ENCODE results near the gene SKOR1. TPM values are rescaled to one million over a fixed set of nuclear protein-coding genes. Genes with fewer than 3 reads are reported as not detected.

SKOR1 gene
- total RNA-seq, 1 experiment from 2014 or later = 0.22 TPM

- Mint-ChIP-seq H3K27ac (no peak overlapping the region), H3K9me3 (no peaks in the 10 kb centered on the region), H3K4me3 (peak overlapping the region; percentile 73; the same call in 1 of the 2 replicates), H3K27me3 (ENCODE audit: low read depth) (peaks cover 97% of the 10 kb centered on the region), H3K36me3 (no peaks in the 10 kb centered on the region), H3K4me1 (peaks cover 46% of the 10 kb centered on the region)
- ATAC-seq = no peak
- CTCF ChIA-PET = interaction anchor here (0.6 to 2.7 kb wide), 30 partner anchors 9 to 900 kb away, joined by 3 to 16 read pairs (median 4); partner anchors contain the start of gene C15orf61
- POLR2A ChIA-PET = no interaction called here
- DNase-seq (ENCODE audit: low spot score) = peak; percentile 46
- TF ChIP-seq SMAD4 (CRISPR knock-in tag; IDR thresholded peaks at IDR 0.05) = no peak
- TF ChIP-seq RORB (CRISPR knock-in tag; IDR thresholded peaks at IDR 0.05) = no peak
- no peak for TF ChIP-seq PRRX2 (CRISPR knock-in tag; IDR thresholded peaks at IDR 0.05)
- TF ChIP-seq, protein P1, sequence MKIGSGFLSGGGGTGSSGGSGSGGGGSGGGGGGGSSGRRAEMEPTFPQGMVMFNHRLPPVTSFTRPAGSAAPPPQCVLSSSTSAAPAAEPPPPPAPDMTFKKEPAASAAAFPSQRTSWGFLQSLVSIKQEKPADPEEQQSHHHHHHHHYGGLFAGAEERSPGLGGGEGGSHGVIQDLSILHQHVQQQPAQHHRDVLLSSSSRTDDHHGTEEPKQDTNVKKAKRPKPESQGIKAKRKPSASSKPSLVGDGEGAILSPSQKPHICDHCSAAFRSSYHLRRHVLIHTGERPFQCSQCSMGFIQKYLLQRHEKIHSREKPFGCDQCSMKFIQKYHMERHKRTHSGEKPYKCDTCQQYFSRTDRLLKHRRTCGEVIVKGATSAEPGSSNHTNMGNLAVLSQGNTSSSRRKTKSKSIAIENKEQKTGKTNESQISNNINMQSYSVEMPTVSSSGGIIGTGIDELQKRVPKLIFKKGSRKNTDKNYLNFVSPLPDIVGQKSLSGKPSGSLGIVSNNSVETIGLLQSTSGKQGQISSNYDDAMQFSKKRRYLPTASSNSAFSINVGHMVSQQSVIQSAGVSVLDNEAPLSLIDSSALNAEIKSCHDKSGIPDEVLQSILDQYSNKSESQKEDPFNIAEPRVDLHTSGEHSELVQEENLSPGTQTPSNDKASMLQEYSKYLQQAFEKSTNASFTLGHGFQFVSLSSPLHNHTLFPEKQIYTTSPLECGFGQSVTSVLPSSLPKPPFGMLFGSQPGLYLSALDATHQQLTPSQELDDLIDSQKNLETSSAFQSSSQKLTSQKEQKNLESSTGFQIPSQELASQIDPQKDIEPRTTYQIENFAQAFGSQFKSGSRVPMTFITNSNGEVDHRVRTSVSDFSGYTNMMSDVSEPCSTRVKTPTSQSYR (CRISPR knock-in tag; IDR thresholded peaks at IDR 0.05) = no peak
- no peak for TF ChIP-seq CREB1 (CRISPR knock-in tag; IDR thresholded peaks at IDR 0.05)
- no peak for TF ChIP-seq ZNF138 (CRISPR knock-in tag; conservative IDR thresholded peaks at IDR 0.05)
- TF ChIP-seq NR1H2 (CRISPR knock-in tag; IDR thresholded peaks at IDR 0.05) = no peak
- TF ChIP-seq, protein P2, sequence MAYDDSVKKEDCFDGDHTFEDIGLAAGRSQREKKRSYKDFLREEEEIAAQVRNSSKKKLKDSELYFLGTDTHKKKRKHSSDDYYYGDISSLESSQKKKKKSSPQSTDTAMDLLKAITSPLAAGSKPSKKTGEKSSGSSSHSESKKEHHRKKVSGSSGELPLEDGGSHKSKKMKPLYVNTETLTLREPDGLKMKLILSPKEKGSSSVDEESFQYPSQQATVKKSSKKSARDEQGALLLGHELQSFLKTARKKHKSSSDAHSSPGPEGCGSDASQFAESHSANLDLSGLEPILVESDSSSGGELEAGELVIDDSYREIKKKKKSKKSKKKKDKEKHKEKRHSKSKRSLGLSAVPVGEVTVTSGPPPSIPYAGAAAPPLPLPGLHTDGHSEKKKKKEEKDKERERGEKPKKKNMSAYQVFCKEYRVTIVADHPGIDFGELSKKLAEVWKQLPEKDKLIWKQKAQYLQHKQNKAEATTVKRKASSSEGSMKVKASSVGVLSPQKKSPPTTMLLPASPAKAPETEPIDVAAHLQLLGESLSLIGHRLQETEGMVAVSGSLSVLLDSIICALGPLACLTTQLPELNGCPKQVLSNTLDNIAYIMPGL (CRISPR knock-in tag; IDR thresholded peaks at IDR 0.05) = no peak
- no peak for TF ChIP-seq FOXK1 (CRISPR knock-in tag; IDR thresholded peaks at IDR 0.05)
- no peak for TF ChIP-seq EMX1 (CRISPR knock-in tag; IDR thresholded peaks at IDR 0.05)
- TF ChIP-seq TEAD1 (CRISPR knock-in tag; IDR thresholded peaks at IDR 0.05) = no peak
- TF ChIP-seq ETV6 (CRISPR knock-in tag; IDR thresholded peaks at IDR 0.05) = no peak
Observed at GRCh38 chr15:67832031-67832551, 6.8 kb downstream of the SKOR1 start.

GRCh38 chr15:67832897-67833709 is 7.8 kb downstream of the SKOR1 start:
- peak overlapping the region; percentile 73 for H3K4me3 Mint-ChIP-seq
- H3K36me3 Mint-ChIP-seq = no peaks in the 10 kb centered on the region
- DNase-seq (ENCODE audit: low spot score) = peak; percentile 64
- peaks cover 54% of the 10 kb centered on the region for H3K4me1 Mint-ChIP-seq
- TF ChIP-seq SMAD4 (CRISPR knock-in tag; IDR thresholded peaks at IDR 0.05) (no peak), FOXP1 (CRISPR knock-in tag; IDR thresholded peaks at IDR 0.05; ENCODE audit: borderline replicate concordance) (no peak)
- TF ChIP-seq, protein P1 (CRISPR knock-in tag; IDR thresholded peaks at IDR 0.05) = 0 out of 2 replicates have a peak, but pooled peaks have one; percentile 45
- peaks cover 100% of the 10 kb centered on the region for H3K27me3 Mint-ChIP-seq (ENCODE audit: low read depth)
- no peak overlapping the region for H3K27ac Mint-ChIP-seq
- ChIA-PET CTCF (interaction anchor here (0.6 to 2.7 kb wide), 22 partner anchors 8 to 901 kb away, joined by 3 to 16 read pairs (median 3); partner anchors contain the start of genes C15orf61 and SKOR1), POLR2A (no interaction called here)
- ATAC-seq = peak; percentile 9
- no peaks in the 10 kb centered on the region for H3K9me3 Mint-ChIP-seq

All from WTC11 (cell line).